Mesenchymal stem cell (in vitro differentiated cells and primary cell): ENCODE results near the gene MINDY4.

ENCODE experiments used
- DNase-seq: peaks from one replicate; pipeline ENCODE4 v3.0.0-alpha.2; 2013
- H2AFZ ChIP-seq: one replicate; pipeline ENCODE4 v1.6.1; 2013; ENCODE audit warnings: low read depth, mild to moderate bottlenecking, control low read depth, inconsistent platforms, low read length, moderate library complexity
- H2AK5ac ChIP-seq: 2 replicates; pipeline ENCODE4 v1.6.1; 2013; ENCODE audit warnings: low read length, moderate library complexity, mild to moderate bottlenecking, inconsistent platforms; ENCODE audit not compliant: severe bottlenecking
- H2BK120ac ChIP-seq: one replicate; pipeline ENCODE4 v1.6.1; 2013; ENCODE audit warnings: low read depth, mild to moderate bottlenecking, inconsistent platforms, low read length, moderate library complexity
- H2BK12ac ChIP-seq, 2 experiments: one replicate each; pipeline ENCODE4 v1.6.1; 2013; ENCODE audit warnings: inconsistent platforms in 2 of 2, low read length in 2 of 2, mild to moderate bottlenecking in 2 of 2, moderate library complexity in 2 of 2, control low read depth in 1 of 2
- H2BK15ac ChIP-seq: one replicate; pipeline ENCODE4 v1.6.1; 2013; ENCODE audit warnings: mild to moderate bottlenecking, low read depth, inconsistent platforms; ENCODE audit not compliant: poor library complexity, severe bottlenecking
- H2BK5ac ChIP-seq: 2 replicates; pipeline ENCODE4 v1.6.1; 2013; ENCODE audit warnings: low read depth, mild to moderate bottlenecking, low read length, control low read depth, inconsistent platforms; ENCODE audit not compliant: poor library complexity, severe bottlenecking
- H3K14ac ChIP-seq, 2 experiments: one replicate each; pipeline ENCODE4 v1.6.1; 2013; ENCODE audit warnings: inconsistent platforms in 2 of 2, low read length in 2 of 2, control low read depth in 1 of 2, mild to moderate bottlenecking in 1 of 2, moderate library complexity in 1 of 2
- H3K18ac ChIP-seq, 2 experiments: one replicate each; pipeline ENCODE4 v1.6.1; 2013; ENCODE audit warnings: inconsistent platforms in 2 of 2, low read length in 2 of 2, control low read depth in 1 of 2, low read depth in 1 of 2, mild to moderate bottlenecking in 1 of 2
- H3K23ac ChIP-seq, 2 experiments: one replicate each; pipeline ENCODE4 v1.6.1; 2013; ENCODE audit warnings: inconsistent platforms in 2 of 2, low read length in 2 of 2, mild to moderate bottlenecking in 2 of 2, moderate library complexity in 2 of 2, control low read depth in 1 of 2
- H3K27ac ChIP-seq: 2 replicates; pipeline ENCODE4 v1.5.1; 2013; ENCODE audit warnings: mild to moderate bottlenecking, moderate library complexity, low read length, control low read depth, inconsistent platforms; ENCODE audit not compliant: poor library complexity, severe bottlenecking
- H3K27me3 ChIP-seq, 2 experiments: 2 replicates each; pipeline versions ENCODE4 v1.6.1 to v1.7.0; 2013; ENCODE audit warnings: low read length in 2 of 2, mild to moderate bottlenecking in 2 of 2, moderate library complexity in 2 of 2, control low read depth in 1 of 2, inconsistent platforms in 1 of 2; ENCODE audit not compliant: control insufficient read depth in 1 of 2, insufficient read depth in 1 of 2
- H3K36me3 ChIP-seq, 2 experiments: 2 replicates each; pipeline versions ENCODE4 v1.6.1 to v1.7.0; 2013; ENCODE audit warnings: low read length in 2 of 2, control low read depth in 1 of 2, inconsistent platforms in 1 of 2, low read depth in 1 of 2, mild to moderate bottlenecking in 1 of 2; ENCODE audit not compliant: insufficient read depth in 2 of 2, control insufficient read depth in 1 of 2
- H3K4ac ChIP-seq, 2 experiments: one replicate each; pipeline ENCODE4 v1.6.1; 2013; ENCODE audit warnings: inconsistent platforms in 2 of 2, low read length in 2 of 2, mild to moderate bottlenecking in 2 of 2, moderate library complexity in 2 of 2, control low read depth in 1 of 2, low read depth in 1 of 2
- H3K4me1 ChIP-seq: 2 replicates; pipeline ENCODE4 v1.6.1; 2013; ENCODE audit warnings: low read depth, low read length, control low read depth; ENCODE audit not compliant: control insufficient read depth, insufficient read depth
- H3K4me2 ChIP-seq: 2 replicates; pipeline ENCODE4 v1.6.1; 2013; ENCODE audit warnings: low read length, mild to moderate bottlenecking, inconsistent platforms; ENCODE audit not compliant: poor library complexity, severe bottlenecking
- H3K4me3 ChIP-seq, 2 experiments: 2 replicates each; pipeline versions ENCODE4 v1.5.1 to v1.7.0; 2013; ENCODE audit warnings: low read length in 2 of 2, mild to moderate bottlenecking in 2 of 2, control low read depth in 1 of 2, low read depth in 1 of 2; ENCODE audit not compliant: insufficient read depth in 1 of 2
- H3K79me1 ChIP-seq: replicated peaks from 2 replicates; pipeline ENCODE4 v1.6.1; 2013; ENCODE audit warnings: mild to moderate bottlenecking, control low read depth, low read length, inconsistent platforms; ENCODE audit not compliant: poor library complexity, severe bottlenecking
- H3K9ac ChIP-seq: 2 replicates; pipeline ENCODE4 v1.7.0; 2013; ENCODE audit warnings: mild to moderate bottlenecking, low read length, moderate library complexity
- H3K9me3 ChIP-seq: 2 replicates; pipeline ENCODE4 v1.7.0; 2013; ENCODE audit warnings: mild to moderate bottlenecking, low read length; ENCODE audit not compliant: control insufficient read depth
- H4K8ac ChIP-seq: one replicate; pipeline ENCODE4 v1.6.1; 2013; ENCODE audit warnings: inconsistent platforms, mild to moderate bottlenecking, low read length, moderate library complexity
- H4K91ac ChIP-seq: one replicate; pipeline ENCODE4 v1.6.1; 2013; ENCODE audit warnings: mild to moderate bottlenecking, low read length, inconsistent platforms
- WGBS: methylation state at CpG from one replicate; pipeline ENCODE4 v1.1.7; 2013; ENCODE audit warnings: mixed read lengths; 5-methylcytosine and 5-hydroxymethylcytosine counted together

The MINDY4 gene

GRCh38 chr7:30900803-30901362 lies 129.7 kb downstream of the MINDY4 start:
- Histone ChIP-seq H3K79me1 (no peaks in the 10 kb centered on the region), H2BK120ac (no peak overlapping the region), H3K4me2 (no peak overlapping the region), H3K9ac (no peak overlapping the region), H3K27ac (no peak overlapping the region), H3K4ac (no peak overlapping the region), H2AK5ac (no peak overlapping the region), H3K4me1 (peaks cover 44% of the 10 kb centered on the region), H3K23ac (no peak overlapping the region), H2BK5ac (no peak overlapping the region), H4K91ac (peak overlapping the region; percentile 57), H3K36me3 (no peaks in the 10 kb centered on the region), H3K14ac (no peak overlapping the region), H3K9me3 (no peaks in the 10 kb centered on the region), H3K4me3 (no peak overlapping the region), H4K8ac (no peak overlapping the region), H2BK12ac (no peak overlapping the region), H2BK15ac (no peak overlapping the region), H3K18ac (no peak overlapping the region), H2AFZ (no peak overlapping the region), H3K27me3 (no peaks in the 10 kb centered on the region)
- 84% methylated on average over 11 of the region's 11 CpGs for WGBS
- DNase-seq, result no peak

- H4K91ac ChIP-seq, result no peak overlapping the region
- no peak overlapping the region for H3K27ac ChIP-seq
- H3K4me3 ChIP-seq, result no peak overlapping the region
- WGBS, result 67% methylated on average over 2 of the region's 2 CpGs
- no peak overlapping the region for H3K9ac ChIP-seq
- no peaks in the 10 kb centered on the region for H3K79me1 ChIP-seq
- no peak overlapping the region for H2BK5ac ChIP-seq
- H2AFZ ChIP-seq, result no peak overlapping the region
- no peaks in the 10 kb centered on the region for H3K36me3 ChIP-seq
- no peak overlapping the region for H3K18ac ChIP-seq
- no peaks in the 10 kb centered on the region for H3K9me3 ChIP-seq
- H2BK15ac ChIP-seq, result no peak overlapping the region
- H2BK12ac ChIP-seq, result no peak overlapping the region
- H2AK5ac ChIP-seq, result no peak overlapping the region
- H3K4ac ChIP-seq, result no peak overlapping the region
- H3K4me1 ChIP-seq, result peaks cover 45% of the 10 kb centered on the region
- no peak overlapping the region for H3K4me2 ChIP-seq
- DNase-seq, result no peak
- no peak overlapping the region for H2BK120ac ChIP-seq
- no peak overlapping the region for H3K14ac ChIP-seq
- no peak overlapping the region for H4K8ac ChIP-seq
- no peaks in the 10 kb centered on the region for H3K27me3 ChIP-seq
- H3K23ac ChIP-seq, result no peak overlapping the region
Measured at GRCh38 chr7:30901856-30902255, 130.6 kb downstream of the MINDY4 start.

- H3K4me1 ChIP-seq, result peaks cover 44% of the 10 kb centered on the region
- no peak overlapping the region for H3K9ac ChIP-seq
- H4K8ac ChIP-seq, result no peak overlapping the region
- H2AK5ac ChIP-seq, result peak overlapping the region; percentile 5
- H3K23ac ChIP-seq, result no peak overlapping the region
- H2BK5ac ChIP-seq, result no peak overlapping the region
- 89% methylated on average over 11 of the region's 11 CpGs for WGBS
- H2BK15ac ChIP-seq, result no peak overlapping the region
- no peak overlapping the region for H2AFZ ChIP-seq
- no peaks in the 10 kb centered on the region for H3K36me3 ChIP-seq
- H4K91ac ChIP-seq, result no peak overlapping the region
- H3K18ac ChIP-seq, result no peak overlapping the region
- H3K14ac ChIP-seq, result no peak overlapping the region
- no peak overlapping the region for H3K27ac ChIP-seq
- H2BK120ac ChIP-seq, result no peak overlapping the region
- no peaks in the 10 kb centered on the region for H3K79me1 ChIP-seq
- no peaks in the 10 kb centered on the region for H3K9me3 ChIP-seq
- no peaks in the 10 kb centered on the region for H3K27me3 ChIP-seq
- no peak overlapping the region for H3K4me2 ChIP-seq
- DNase-seq, result no peak
- no peak overlapping the region for H2BK12ac ChIP-seq
- no peak overlapping the region for H3K4me3 ChIP-seq
- H3K4ac ChIP-seq, result no peak overlapping the region
Measured at GRCh38 chr7:30902466-30902865, 131.2 kb downstream of the MINDY4 start.

- H3K18ac ChIP-seq, result no peak overlapping the region
- H4K8ac ChIP-seq, result no peak overlapping the region
- H3K4me2 ChIP-seq, result no peak overlapping the region
- no peak overlapping the region for H3K9ac ChIP-seq
- no peak for DNase-seq
- H3K4me3 ChIP-seq, result no peak overlapping the region
- H2BK5ac ChIP-seq, result no peak overlapping the region
- no peak overlapping the region for H3K23ac ChIP-seq
- 92% methylated on average over 8 of the region's 8 CpGs for WGBS
- no peak overlapping the region for H3K4ac ChIP-seq
- no peak overlapping the region for H2AFZ ChIP-seq
- H3K9me3 ChIP-seq, result no peaks in the 10 kb centered on the region
- H3K4me1 ChIP-seq, result peaks cover 46% of the 10 kb centered on the region
- no peaks in the 10 kb centered on the region for H3K36me3 ChIP-seq
- H3K79me1 ChIP-seq, result no peaks in the 10 kb centered on the region
- no peaks in the 10 kb centered on the region for H3K27me3 ChIP-seq
- H4K91ac ChIP-seq, result no peak overlapping the region
- H3K14ac ChIP-seq, result no peak overlapping the region
- H2AK5ac ChIP-seq, result peak overlapping the region; percentile 37
- H2BK12ac ChIP-seq, result no peak overlapping the region
- H3K27ac ChIP-seq, result no peak overlapping the region
- no peak overlapping the region for H2BK15ac ChIP-seq
- H2BK120ac ChIP-seq, result no peak overlapping the region
Measured at GRCh38 chr7:30903146-30903545, 131.9 kb downstream of the MINDY4 start.
